ENCODE data around the gene PRPF4. TPM values are rescaled to one million over a fixed set of nuclear protein-coding genes. Genes with fewer than 3 reads are reported as not detected.

The PRPF4 gene
- total and polyA plus RNA-seq, 2 donors (not counting 3 experiments of a cell fraction or from before 2014, with no cell fraction given): 12.9 to 25.8 TPM

- no peak overlapping the region for H3K27ac ChIP-seq (ENCODE audit: insufficient read depth, low read depth, low read length)
- no TSS peak for BruUV-seq (replicated peaks)
- H3K9me1 ChIP-seq (replicated peaks; ENCODE audit: control insufficient read depth, extremely low read depth, insufficient read depth, low read length): no peaks in the 10 kb centered on the region
- DNase-seq (ENCODE audit: low read depth, low spot score): no peak
- H3K9me3 ChIP-seq (replicated peaks; ENCODE audit: control insufficient read depth, insufficient read depth, low read length): no peaks in the 10 kb centered on the region
- intact Hi-C loops (cut with micrococcal nuclease) (no loop called here), dilution Hi-C loops (cut with MboI; ENCODE audit: extremely low pct_ligation_motif_present, low sequenced_read_pairs) (no loop called here)
- CTCF ChIA-PET: no interaction called here
- H4K20me1 ChIP-seq (replicated peaks; ENCODE audit: control insufficient read depth, extremely low read depth, insufficient read depth, low read length): no peaks in the 10 kb centered on the region
- no peak overlapping the region for H3K4me3 ChIP-seq (replicated peaks in 1 of 3; ENCODE audit: insufficient read depth in 1 of 3, low read depth in 1 of 3, low read length in 3 of 3)
- H3K79me2 ChIP-seq (ENCODE audit: control insufficient read depth, insufficient read depth, low read length): no peaks in the 10 kb centered on the region
- H3K4me1 ChIP-seq (ENCODE audit: control insufficient read depth, extremely low read depth, insufficient read depth, low read length): no peaks in the 10 kb centered on the region
- H3K36me3 ChIP-seq (ENCODE audit: control insufficient read depth in 2 of 2, extremely low read depth in 1 of 2, insufficient read depth in 2 of 2, low read length in 2 of 2): peaks cover 5 to 10% of the 10 kb centered on the region in 2 experiments
- no peaks in the 10 kb centered on the region for H3K27me3 ChIP-seq (ENCODE audit: control insufficient read depth in 2 of 2, insufficient read depth in 2 of 2, low read length in 2 of 2)
- H2AFZ ChIP-seq (ENCODE audit: low read depth, low read length): no peak overlapping the region
- FAIRE-seq: no peak
- H3K9ac ChIP-seq (replicated peaks; ENCODE audit: extremely low read depth, insufficient read depth, low read length): no peak overlapping the region
- no peak overlapping the region for H3K4me2 ChIP-seq (ENCODE audit: insufficient read depth, low read length)
- TF ChIP-seq JUN (IDR thresholded peaks at IDR 0.05; ENCODE audit: borderline replicate concordance, insufficient read depth, insufficient read length, low read depth) (no peak), CTCF (IDR thresholded peaks at IDR 0.05; ENCODE audit: extremely low read depth in 1 of 2, insufficient read depth in 1 of 2, low read depth in 1 of 2, low read length in 2 of 2) (no peak), EZH2 (IDR thresholded peaks at IDR 0.05; ENCODE audit: borderline replicate concordance, low read depth, low read length, severe bottlenecking) (no peak), GATA2 (IDR thresholded peaks at IDR 0.05; ENCODE audit: insufficient read depth, insufficient read length, low read depth, low read length) (no peak), POLR2AphosphoS5 (IDR thresholded peaks at IDR 0.05; ENCODE audit: insufficient read depth, low read depth, low read length) (no peak), FOS (IDR thresholded peaks at IDR 0.05; ENCODE audit: borderline replicate concordance, insufficient read depth, low read length) (no peak), MYC (IDR thresholded peaks at IDR 0.05; ENCODE audit: low read depth, low read length) (no peak), MAX (IDR thresholded peaks at IDR 0.05; ENCODE audit: insufficient read depth, insufficient read length) (no peak), POLR2A (IDR thresholded peaks at IDR 0.05; ENCODE audit: low read depth, low read length) (no peak)
- POLR2A ChIA-PET: no interaction called here
Observed at GRCh38 chr9:113258282-113258681, 17.2 kb upstream of the PRPF4 start.

Measured in endothelial cell of umbilical vein (primary cell).